Fibroblast of skin of left quadriceps (primary cell): ENCODE results near the gene N4BP3.

ENCODE experiments used
- DNase-seq, 2 experiments: peaks; one replicate each; pipeline ENCODE4 v3.0.0-alpha.2; 2013; ENCODE audit warnings: low read depth in 2 of 2

Gene N4BP3

GRCh38 chr5:178149199-178149932 is 36.0 kb downstream of the N4BP3 start:
- DNase-seq = no peak

GRCh38 chr5:178150977-178151734 is 37.8 kb downstream of the N4BP3 start:
- DNase-seq = no peak

- no peak for DNase-seq
Observed at GRCh38 chr5:178152491-178153444, 39.4 kb downstream of the N4BP3 start.

- peak; percentile 97 for DNase-seq
Observed at GRCh38 chr5:178153530-178154340, 40.4 kb downstream of the N4BP3 start, which contains the start of gene NHP2. Gene NHP2 (minus strand): TSS chr5:178153885. CDS start chr5:178153817, 68 bp downstream.

- DNase-seq = no peak
Observed at GRCh38 chr5:178155065-178155464, 41.7 kb downstream of the N4BP3 start.

- no peak for DNase-seq
Observed at GRCh38 chr5:178160176-178160575, 46.8 kb downstream of the N4BP3 start.

- no peak for DNase-seq
Observed at GRCh38 chr5:178162481-178162880, 49.1 kb downstream of the N4BP3 start.

- peak; percentile 24 to 26 for DNase-seq
Observed at GRCh38 chr5:178163772-178164735, 50.7 kb downstream of the N4BP3 start.

- no peak for DNase-seq
Observed at GRCh38 chr5:178165581-178165980, 52.2 kb downstream of the N4BP3 start.

- DNase-seq = no peak
Observed at GRCh38 chr5:178170455-178170854, 57.1 kb downstream of the N4BP3 start.

- no peak for DNase-seq
Observed at GRCh38 chr5:178174456-178174855, 61.1 kb downstream of the N4BP3 start.
